A673 (cell line): ENCODE measurements around the gene ST6GALNAC2. TPM values are rescaled to one million over a fixed set of nuclear protein-coding genes. Genes with fewer than 3 reads are reported as not detected.
A peak's percentile ranks its signal among the peaks of the same experiment; 100 is the strongest.

Source experiments
- BruUV-seq: library from RNA; stranded (reverse); fragments of 400-500 nt; replicated peaks from 2 replicates; lab custom pipeline; 2021; lab: Mats Ljungman, UMichigan
- CTCF ChIA-PET: fragments of 300-600 bp; sonication (Branson Sonifier 250); formaldehyde crosslinking; loops from one replicate; lab custom pipeline; 2022; ENCODE audit warnings: antibody characterized with exemption; lab: Charles Lee
- POLR2A ChIA-PET: fragments of 300-600 bp; sonication (Branson Sonifier 250); formaldehyde crosslinking; loops from one replicate; lab custom pipeline; 2022; ENCODE audit warnings: antibody characterized with exemption; ENCODE audit not compliant: low non-redundant PET; lab: Charles Lee
- DNase-seq: peaks from one replicate; pipeline ENCODE4 v3.0.0-alpha.2; 2015; ENCODE audit warnings: low spot score
- H3K27ac ChIP-seq: fragments of 200-600 bp; sonication (generic); 2 replicates; pipeline ENCODE4 v1.5.1; 2016; ENCODE audit warnings: mixed run types, low read depth, mild to moderate bottlenecking, mixed read lengths, antibody characterized with exemption, low read length; ENCODE audit not compliant: poor library complexity, severe bottlenecking
- H3K27me3 ChIP-seq: fragments of 200-600 bp; sonication (generic); replicated peaks from 2 replicates; pipeline ENCODE4 v1.6.1; 2017; ENCODE audit warnings: mixed run types, low read depth, mild to moderate bottlenecking, mixed read lengths, antibody characterized with exemption, low read length; ENCODE audit not compliant: insufficient read depth, poor library complexity
- H3K36me3 ChIP-seq: fragments of 200-600 bp; sonication (generic); 2 replicates; pipeline ENCODE4 v1.6.1; 2016; ENCODE audit warnings: mixed run types, mild to moderate bottlenecking, mixed read lengths, antibody characterized with exemption, low read length; ENCODE audit not compliant: insufficient read depth, poor library complexity, severe bottlenecking
- H3K4me1 ChIP-seq: fragments of 200-600 bp; sonication (generic); 2 replicates; pipeline ENCODE4 v1.6.1; 2017; ENCODE audit warnings: mixed run types, mild to moderate bottlenecking, mixed read lengths, antibody characterized with exemption, low read length; ENCODE audit not compliant: insufficient read depth, poor library complexity, severe bottlenecking
- H3K4me3 ChIP-seq: fragments of 200-600 bp; sonication (generic); 2 replicates; pipeline ENCODE4 v1.5.1; 2016; ENCODE audit warnings: low read depth, mixed run types, mild to moderate bottlenecking, mixed read lengths, low read length; ENCODE audit not compliant: poor library complexity, severe bottlenecking
- H3K9me3 ChIP-seq: fragments of 200-600 bp; sonication (generic); 2 replicates; pipeline ENCODE4 v1.6.1; 2016; ENCODE audit warnings: mixed run types, low read depth, mild to moderate bottlenecking, mixed read lengths, antibody characterized with exemption, low read length; ENCODE audit not compliant: poor library complexity, severe bottlenecking
- EZH2 ChIP-seq: fragments of 200-600 bp; sonication (generic); IDR thresholded peaks from 2 replicates; pipeline ENCODE4 v1.6.1; 2017; ENCODE audit warnings: borderline replicate concordance, low read depth, mild to moderate bottlenecking, mixed read lengths, antibody characterized with exemption, low read length; ENCODE audit not compliant: poor library complexity, severe bottlenecking
- intact Hi-C: fragments of 100-400 bp; cut with micrococcal nuclease; formaldehyde crosslinking; loops from one replicate; pipeline ENCODE4 v1.10.0; 2022; ENCODE audit not compliant: unreplicated experiment
- total RNA-seq: library from RNA; stranded (reverse); gene quantifications from 2 replicates; pipeline ENCODE4 v1.2.3, GENCODE V29; 2021
- TF ChIP-seq, protein P1 (sequence below): fragments of 300-800, 200-600 bp; sonication (generic); conservative IDR thresholded peaks from 2 replicates; pipeline ENCODE4 v1.5.1; 2017; ENCODE audit warnings: low read depth, mild to moderate bottlenecking, antibody characterized with exemption, low read length, moderate library complexity, mixed read lengths

Gene ST6GALNAC2
- total RNA-seq, 1 experiment from 2014 or later = not detected

DNA sequence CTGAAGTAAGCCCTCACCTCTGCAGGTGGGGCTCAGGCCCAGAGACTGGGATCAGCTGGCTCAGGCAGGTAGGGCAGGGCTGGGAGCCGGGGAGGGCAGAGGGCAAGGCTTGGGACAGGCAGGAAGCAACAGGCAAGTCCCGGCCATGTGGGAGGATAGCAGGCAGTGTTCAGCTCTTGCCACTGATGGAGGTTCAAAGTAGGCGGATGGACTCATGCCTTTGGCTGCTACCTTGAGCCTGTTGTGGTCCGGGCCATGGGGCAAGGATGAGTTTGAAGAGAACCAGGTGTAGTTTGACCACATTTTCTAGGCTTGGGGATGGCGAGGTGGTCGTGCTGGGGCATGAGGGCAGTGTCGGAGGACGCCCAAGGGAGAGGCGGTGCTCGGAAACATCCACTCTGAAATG lies 43.1 kb downstream of the ST6GALNAC2 start:
- Histone ChIP-seq H3K9me3 (no peaks in the 10 kb centered on the region), H3K36me3 (no peaks in the 10 kb centered on the region), H3K4me1 (peaks cover 44% of the 10 kb centered on the region), H3K27me3 (peaks cover 5% of the 10 kb centered on the region), H3K27ac (no peak overlapping the region), H3K4me3 (no peak overlapping the region)
- intact Hi-C loops = no loop called here
- POLR2A ChIA-PET = no interaction called here
- TF ChIP-seq, protein P1, sequence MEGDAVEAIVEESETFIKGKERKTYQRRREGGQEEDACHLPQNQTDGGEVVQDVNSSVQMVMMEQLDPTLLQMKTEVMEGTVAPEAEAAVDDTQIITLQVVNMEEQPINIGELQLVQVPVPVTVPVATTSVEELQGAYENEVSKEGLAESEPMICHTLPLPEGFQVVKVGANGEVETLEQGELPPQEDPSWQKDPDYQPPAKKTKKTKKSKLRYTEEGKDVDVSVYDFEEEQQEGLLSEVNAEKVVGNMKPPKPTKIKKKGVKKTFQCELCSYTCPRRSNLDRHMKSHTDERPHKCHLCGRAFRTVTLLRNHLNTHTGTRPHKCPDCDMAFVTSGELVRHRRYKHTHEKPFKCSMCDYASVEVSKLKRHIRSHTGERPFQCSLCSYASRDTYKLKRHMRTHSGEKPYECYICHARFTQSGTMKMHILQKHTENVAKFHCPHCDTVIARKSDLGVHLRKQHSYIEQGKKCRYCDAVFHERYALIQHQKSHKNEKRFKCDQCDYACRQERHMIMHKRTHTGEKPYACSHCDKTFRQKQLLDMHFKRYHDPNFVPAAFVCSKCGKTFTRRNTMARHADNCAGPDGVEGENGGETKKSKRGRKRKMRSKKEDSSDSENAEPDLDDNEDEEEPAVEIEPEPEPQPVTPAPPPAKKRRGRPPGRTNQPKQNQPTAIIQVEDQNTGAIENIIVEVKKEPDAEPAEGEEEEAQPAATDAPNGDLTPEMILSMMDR = no peak
- no peak for TF ChIP-seq EZH2
- no TSS peak for BruUV-seq
- no peak for DNase-seq
- CTCF ChIA-PET = no interaction called here

DNA sequence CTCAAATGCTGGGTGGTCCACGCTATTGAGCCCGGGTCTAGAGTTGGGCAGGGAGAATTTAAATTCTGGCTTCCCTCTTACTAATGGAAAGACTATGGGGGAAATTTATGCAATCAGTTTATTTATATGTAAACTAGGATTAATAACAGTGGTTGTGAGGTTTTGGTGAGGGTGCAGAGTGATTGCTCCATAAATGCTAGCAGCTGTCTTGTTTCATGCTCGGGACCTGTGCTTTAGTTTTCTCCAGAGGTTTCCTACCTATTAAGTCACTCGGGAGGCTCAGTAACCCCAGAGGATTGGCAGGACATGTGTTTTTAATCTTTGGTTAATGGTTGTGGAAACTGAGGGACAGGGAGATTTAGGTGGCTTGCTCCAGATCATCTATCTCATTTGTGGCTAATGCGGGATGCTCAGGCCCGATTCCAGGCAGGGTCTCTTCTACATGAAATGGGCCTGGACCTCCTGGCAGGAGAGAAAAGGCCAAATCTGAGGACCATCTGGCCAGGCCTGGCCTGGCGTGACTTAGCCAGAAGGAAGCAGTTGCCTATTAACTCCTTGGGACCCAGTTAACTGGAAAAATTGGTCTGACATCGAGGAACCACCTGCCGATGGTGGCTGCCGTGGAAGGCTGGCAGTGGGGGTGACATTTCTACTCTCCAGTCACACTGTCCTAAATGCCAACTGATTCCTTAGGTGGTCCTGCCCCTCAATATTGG lies 43.8 kb downstream of the ST6GALNAC2 start:
- Histone ChIP-seq H3K9me3 (no peaks in the 10 kb centered on the region), H3K4me1 (peaks cover 40% of the 10 kb centered on the region), H3K27me3 (peaks cover 5% of the 10 kb centered on the region), H3K27ac (no peak overlapping the region), H3K36me3 (no peaks in the 10 kb centered on the region), H3K4me3 (no peak overlapping the region)
- no TSS peak for BruUV-seq
- intact Hi-C loops = no loop called here
- ChIA-PET POLR2A (no interaction called here), CTCF (no interaction called here)
- no peak for DNase-seq
- no peak for TF ChIP-seq EZH2
- TF ChIP-seq, protein P1 = no peak

DNA sequence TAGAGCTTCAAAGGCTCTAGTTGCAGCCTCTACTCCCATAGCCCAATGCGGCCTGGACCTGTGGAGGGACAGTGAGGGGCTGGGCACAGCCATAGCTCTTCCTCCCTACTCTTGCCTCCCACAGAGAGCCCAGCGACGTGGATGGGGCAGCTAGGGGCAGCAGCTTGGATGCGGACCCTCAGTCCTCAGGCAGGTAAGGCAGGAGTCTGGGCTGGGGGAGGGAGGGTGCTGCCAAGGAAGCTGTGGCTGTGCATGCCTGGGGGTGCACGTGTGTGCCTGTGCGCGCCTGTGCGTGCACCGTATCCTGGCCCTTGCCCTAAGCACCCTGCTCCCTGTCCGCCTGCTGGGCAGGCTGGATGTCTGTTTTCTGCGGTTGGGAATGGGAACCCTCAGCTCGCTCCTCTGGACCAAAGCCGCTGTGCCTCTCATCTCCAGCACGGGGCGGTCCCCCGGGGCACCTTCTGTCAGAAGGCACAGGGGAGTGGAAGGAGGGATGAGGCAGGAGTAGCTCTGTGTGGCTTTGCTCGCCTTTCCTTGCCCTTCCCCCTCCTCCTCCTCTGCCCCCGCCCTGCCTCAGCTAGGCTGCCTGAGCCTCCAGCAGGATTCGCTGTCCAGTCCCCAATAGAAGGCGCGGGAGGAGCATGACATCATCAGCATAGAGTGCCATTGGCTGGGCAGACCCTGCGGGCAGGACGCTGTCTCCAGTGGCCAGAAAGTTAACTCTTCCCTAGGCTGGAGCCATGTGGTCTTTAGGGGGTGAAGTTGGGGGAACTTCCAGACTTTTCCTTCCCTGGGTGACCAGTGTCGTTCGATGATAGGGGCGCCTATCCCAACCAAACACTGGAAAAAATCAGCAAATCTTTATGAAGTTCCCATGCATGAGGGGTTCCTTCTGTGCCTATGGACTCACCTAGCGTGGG lies 45.0 kb downstream of the ST6GALNAC2 start:
- Histone ChIP-seq H3K9me3 (no peaks in the 10 kb centered on the region), H3K27ac (no peak overlapping the region), H3K27me3 (peaks cover 5% of the 10 kb centered on the region), H3K36me3 (no peaks in the 10 kb centered on the region), H3K4me1 (peaks cover 27% of the 10 kb centered on the region), H3K4me3 (no peak overlapping the region)
- intact Hi-C loops = no loop called here
- DNase-seq = peak; percentile 96
- TF ChIP-seq, protein P1 = no peak
- TF ChIP-seq EZH2 = no peak
- no TSS peak for BruUV-seq
- ChIA-PET CTCF (interaction anchor here (0.7 to 1.7 kb wide), 2 partner anchors 17 to 19 kb away, joined by 3 to 6 read pairs; no protein-coding TSS in a partner anchor), POLR2A (interaction anchor here (0.6 kb wide), 1 partner anchor 1571 kb away, joined by 5 read pairs; no protein-coding TSS in a partner anchor)
